NT2/D1 (cell line): Measurements from ENCODE around the gene REPS2.

Experiments used
- SUZ12 ChIP-seq: IDR thresholded peaks from 2 replicates; pipeline ENCODE4 v1.6.1; 2011; ENCODE audit not compliant: insufficient read length, insufficient read depth; ENCODE audit errors: extremely low read depth
- YY1 ChIP-seq: IDR thresholded peaks from 2 replicates; pipeline ENCODE4 v1.6.1; 2011; ENCODE audit not compliant: insufficient read length, insufficient read depth
- ZNF274 ChIP-seq: IDR thresholded peaks from 2 replicates; pipeline ENCODE4 v1.6.1; 2011; ENCODE audit warnings: mild to moderate bottlenecking, low read depth, low read length

- TF ChIP-seq YY1 (no peak), SUZ12 (no peak), ZNF274 (no peak)
Observed at GRCh38 chrX:16923157-16923556, 23.3 kb upstream of the REPS2 start.
